D341Med (cell line): ENCODE data around the gene AMACR.
A peak's percentile ranks its signal among the peaks of the same experiment; 100 is the strongest.
"Not testable (repeated sequence)": the region's sequence is repeated elsewhere in the genome, so short reads cannot be mapped to it uniquely, and the experiment has no call there.

Source experiments
- DNase-seq: peaks from one replicate; pipeline ENCODE4 v3.0.0; 2012; ENCODE audit warnings: low spot score

Gene AMACR

GRCh38 chr5:33966805-33967204 lies 41.0 kb downstream of the AMACR start:
- DNase-seq: no peak

- DNase-seq: no peak
These were observed 43.6 kb downstream of the AMACR start for GRCh38 chr5:33964132-33964700.

DNA sequence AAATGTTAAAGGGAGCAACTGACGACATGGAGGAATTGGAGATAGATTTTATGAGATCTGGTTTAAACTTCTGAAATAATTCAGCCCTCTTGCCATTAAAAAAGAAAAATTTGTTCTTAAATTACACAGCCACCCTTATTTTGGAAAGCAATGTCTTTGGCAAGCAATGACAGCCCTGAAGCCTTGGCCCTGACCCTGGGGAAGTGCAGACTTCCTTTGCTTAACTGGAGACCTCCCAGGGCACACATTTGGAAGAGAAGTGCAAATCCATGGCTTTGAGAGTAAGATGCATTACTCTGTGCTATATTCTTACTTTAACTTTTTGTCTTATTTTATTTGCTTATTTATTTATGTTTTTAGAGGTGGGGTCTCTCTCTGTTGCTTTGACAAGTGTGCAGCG lies 49.7 kb downstream of the AMACR start:
- DNase-seq: no peak

- no peak for DNase-seq
These were observed 50.2 kb downstream of the AMACR start for GRCh38 chr5:33957577-33958150.

DNA sequence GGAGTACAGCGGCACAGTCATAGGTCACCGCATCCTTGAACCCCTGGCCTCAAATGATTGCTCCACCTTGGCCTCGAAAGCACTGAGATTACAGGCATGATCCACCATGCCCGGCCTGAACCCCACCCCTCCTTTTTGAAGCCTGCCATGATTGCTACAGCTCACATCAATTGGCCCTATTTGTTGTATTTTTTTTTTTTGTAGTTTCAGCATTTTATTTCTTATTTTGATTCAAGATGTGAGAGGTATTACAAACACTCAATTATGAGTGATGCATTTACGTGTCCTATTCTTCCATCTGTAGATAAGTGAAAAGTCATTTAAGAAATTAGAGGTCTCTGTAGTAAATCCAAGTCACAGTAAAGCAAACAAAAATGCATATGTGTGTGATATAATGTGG lies 55.7 kb downstream of the AMACR start:
- DNase-seq: not testable (repeated sequence)

- DNase-seq: no peak
These were observed 63.2 kb downstream of the AMACR start for GRCh38 chr5:33944543-33945132.

DNA sequence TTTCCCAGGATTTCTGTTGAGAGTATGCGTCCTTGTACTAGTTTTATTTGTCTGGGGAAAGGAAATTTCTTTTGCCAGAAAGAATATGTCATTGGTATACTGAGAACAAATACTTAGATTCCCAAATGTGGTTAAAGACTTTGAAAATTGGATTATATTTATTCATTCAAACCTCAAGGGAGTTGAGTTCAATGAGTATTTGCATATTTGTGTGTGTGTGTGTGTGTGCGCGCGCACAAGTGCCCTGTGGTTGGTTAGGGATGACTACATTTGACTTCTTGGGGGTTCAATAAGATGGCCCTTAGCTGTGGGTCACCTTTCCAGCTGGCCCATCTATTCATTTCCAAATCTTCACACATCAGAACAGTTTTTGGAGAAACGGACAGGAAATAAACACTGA lies 66.8 kb downstream of the AMACR start:
- DNase-seq: no peak

DNA sequence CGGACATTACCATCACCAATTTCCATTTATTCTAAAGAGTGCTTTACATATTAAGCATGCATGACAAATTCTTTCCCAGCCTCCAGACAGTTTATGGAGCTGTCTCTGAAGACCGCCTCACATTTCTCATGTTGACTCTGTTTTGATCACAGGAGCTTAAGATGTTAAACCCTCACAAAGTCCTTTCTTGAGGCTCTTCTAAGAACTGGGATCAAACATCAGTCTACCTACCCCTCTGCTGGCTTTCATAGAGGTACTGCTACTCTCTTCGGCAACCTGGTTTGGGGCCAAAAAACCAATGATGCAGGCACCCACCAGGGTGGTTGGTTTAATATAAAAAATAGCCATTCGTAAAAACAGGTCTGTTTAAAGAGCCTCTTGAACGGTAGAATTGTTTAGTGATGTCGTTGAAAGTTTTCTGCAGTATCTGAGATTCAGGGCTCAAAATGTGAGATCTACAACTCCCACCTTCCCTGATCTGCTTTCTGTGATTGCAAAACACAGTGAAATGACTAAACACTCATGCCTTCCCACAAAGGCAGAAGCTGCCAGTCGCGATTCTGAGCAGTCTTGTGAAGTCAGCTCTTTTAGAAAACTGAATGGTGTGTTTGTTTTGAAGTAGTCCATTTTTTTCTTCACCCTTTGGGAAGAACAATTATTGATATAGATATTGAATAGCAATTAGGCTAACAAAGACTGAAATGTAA lies 68.1 kb downstream of the AMACR start:
- DNase-seq: no peak

GRCh38 chr5:33938881-33939280 lies 69.0 kb downstream of the AMACR start:
- DNase-seq: peak; percentile 28

DNA sequence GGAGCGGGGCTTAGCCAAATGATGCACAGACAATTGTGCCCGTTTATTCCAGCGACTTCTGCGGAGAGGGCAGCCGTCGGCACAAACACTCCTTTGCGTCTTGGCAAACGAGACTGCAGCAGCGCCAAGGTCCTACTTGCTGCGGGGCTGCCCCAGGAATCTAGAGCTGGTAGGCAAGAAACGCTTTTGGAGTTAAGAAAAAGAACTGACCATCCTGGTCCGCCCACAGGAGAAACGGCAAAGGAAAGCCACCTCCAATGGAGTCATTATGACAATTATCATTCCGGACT lies 69.4 kb downstream of the AMACR start:
- DNase-seq: peak; percentile 21

GRCh38 chr5:33937707-33938506 lies 69.9 kb downstream of the AMACR start:
- DNase-seq: peak; percentile 33

DNA sequence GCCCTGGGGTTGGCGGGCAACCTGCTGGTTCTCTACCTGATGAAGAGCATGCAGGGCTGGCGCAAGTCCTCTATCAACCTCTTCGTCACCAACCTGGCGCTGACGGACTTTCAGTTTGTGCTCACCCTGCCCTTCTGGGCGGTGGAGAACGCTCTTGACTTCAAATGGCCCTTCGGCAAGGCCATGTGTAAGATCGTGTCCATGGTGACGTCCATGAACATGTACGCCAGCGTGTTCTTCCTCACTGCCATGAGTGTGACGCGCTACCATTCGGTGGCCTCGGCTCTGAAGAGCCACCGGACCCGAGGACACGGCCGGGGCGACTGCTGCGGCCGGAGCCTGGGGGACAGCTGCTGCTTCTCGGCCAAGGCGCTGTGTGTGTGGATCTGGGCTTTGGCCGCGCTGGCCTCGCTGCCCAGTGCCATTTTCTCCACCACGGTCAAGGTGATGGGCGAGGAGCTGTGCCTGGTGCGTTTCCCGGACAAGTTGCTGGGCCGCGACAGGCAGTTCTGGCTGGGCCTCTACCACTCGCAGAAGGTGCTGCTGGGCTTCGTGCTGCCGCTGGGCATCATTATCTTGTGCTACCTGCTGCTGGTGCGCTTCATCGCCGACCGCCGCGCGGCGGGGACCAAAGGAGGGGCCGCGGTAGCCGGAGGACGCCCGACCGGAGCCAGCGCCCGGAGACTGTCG lies 70.7 kb downstream of the AMACR start:
- DNase-seq: no peak

GRCh38 chr5:33936381-33937016 lies 71.4 kb downstream of the AMACR start, which contains the start of gene RXFP3:
RXFP3 (plus strand) TSS chr5:33936386; CDS start chr5:33936741, 355 bp downstream.
- peak; percentile 42 for DNase-seq
